ENCODE data around the gene ARL10. TPM values are rescaled to one million over a fixed set of nuclear protein-coding genes. Genes with fewer than 3 reads are reported as not detected.
"Not testable (repeated sequence)": the region's sequence is repeated elsewhere in the genome, so short reads cannot be mapped to it uniquely, and the experiment has no call there.

Gene ARL10
- total RNA-seq, 8 experiments from 2014 or later = 3.6 to 24.0 (median 15.4) TPM

DNA sequence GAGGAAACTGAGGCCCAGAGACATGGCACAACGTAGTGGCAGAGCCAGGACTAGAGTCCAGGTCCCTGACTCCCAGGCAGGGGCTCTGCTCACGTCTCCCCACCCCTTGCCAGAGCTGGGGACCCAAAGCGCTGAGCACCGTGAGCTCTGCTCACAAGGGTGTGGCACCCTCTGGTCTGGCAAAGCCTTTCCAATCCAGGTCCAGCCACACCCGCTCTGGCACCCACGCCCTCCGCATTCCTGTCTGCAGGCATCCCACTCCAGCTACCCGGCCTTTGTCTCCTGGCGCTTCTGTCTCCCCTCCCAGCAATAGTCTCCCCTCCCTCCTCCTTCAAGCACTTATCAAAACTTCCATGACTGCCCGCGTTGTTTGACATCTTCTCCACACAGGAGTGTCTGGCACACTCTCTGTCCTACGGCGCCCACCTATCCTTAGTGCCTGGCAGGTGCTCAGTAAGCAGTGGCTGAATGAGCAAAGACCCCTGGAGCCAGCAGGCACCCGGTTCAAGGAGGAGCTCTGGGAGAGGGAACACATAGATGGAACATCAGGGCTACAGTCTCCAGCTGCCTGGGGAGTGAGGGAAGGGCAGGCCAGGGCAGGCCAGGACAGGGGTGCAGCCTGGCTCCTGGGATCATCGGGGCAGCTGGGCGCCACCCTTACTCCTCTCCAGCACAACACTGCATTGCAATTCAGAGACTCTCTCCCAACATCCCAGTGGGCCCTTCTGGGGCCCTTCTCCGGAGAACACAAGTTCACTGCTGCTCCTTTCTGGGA, 35.3 kb downstream of the ARL10 start:
- in situ Hi-C loops (cut with MboI; ENCODE audit: low pct_unique_long_range_greater_than_20kb in 2 of 9, low sequenced_read_pairs in 9 of 9, unreplicated experiment in 9 of 9) = no loop called here
- H3K27ac ChIP-seq = no peak overlapping the region
- ATAC-seq (replicated peaks in 6 of 8) = peak in 3 of 8 experiments; percentile 50 to 78 (median 59)
- no peak overlapping the region for H3K4me3 ChIP-seq
- peaks cover 8 to 10% of the 10 kb centered on the region in 2 donors for H3K4me1 ChIP-seq (replicated peaks in 1 of 2)
- WGBS, 10 experiments = 17 to 90% (median 70%) methylated on average over 1 to 6 of the region's 17 CpGs; no CpG with 5 or more reads in 2 of the 10 experiments

DNA sequence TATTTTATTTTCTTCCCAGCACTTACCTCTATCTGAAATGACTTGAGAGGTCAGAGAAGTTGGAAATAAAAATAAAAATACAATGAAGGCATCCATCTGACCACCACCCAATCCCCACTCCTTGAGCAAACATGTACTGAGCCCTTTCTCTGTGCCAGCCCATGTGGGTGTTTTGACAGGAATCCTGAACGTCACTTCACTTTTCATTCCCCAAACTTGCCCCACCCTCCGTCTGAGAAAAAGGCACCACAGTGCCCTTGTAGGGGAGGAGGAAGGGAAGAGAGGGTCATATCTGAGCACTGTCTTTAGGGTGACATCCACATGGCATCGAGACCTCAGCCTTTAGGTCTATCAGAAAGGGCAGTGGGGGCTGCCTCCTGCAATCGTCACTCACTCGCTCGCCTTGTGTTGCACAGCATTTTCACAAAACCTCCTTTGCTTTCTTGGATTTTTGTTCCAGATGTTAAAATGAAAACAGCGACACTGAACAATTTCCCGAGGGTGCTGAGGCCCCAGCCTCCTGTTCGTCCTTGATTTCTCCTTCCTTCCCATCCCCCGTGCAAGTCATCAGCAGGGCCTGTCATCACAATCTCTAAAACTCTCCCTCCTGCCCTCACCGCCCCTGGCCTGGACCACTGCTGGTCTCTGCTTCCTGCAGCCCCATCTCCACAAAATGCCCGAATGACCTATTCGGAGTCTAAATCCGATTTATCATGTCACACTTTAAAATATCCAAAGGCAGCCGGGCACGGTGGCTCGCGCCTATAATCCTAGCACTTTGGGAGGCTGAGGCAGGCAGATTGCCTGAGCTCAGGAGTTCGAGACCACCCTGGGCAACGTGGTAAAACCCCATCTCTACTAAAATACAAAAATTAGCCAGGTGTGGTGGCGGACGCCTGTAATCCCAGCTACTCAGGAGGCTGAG, 36.3 kb downstream of the ARL10 start:
- in situ Hi-C loops (cut with MboI; ENCODE audit: low pct_unique_long_range_greater_than_20kb in 2 of 9, low sequenced_read_pairs in 9 of 9, unreplicated experiment in 9 of 9) = no loop called here
- Histone ChIP-seq H3K27ac (no peak overlapping the region), H3K4me1 (replicated peaks in 1 of 2) (peaks cover 4 to 5% of the 10 kb centered on the region in 2 donors), H3K4me3 (no peak overlapping the region)
- WGBS, 10 experiments = 76 to 92% (median 87%) methylated on average over 1 to 14 of the region's 22 CpGs; no CpG with 5 or more reads in 1 of the 10 experiments
- ATAC-seq (replicated peaks in 6 of 8) = no peak

DNA sequence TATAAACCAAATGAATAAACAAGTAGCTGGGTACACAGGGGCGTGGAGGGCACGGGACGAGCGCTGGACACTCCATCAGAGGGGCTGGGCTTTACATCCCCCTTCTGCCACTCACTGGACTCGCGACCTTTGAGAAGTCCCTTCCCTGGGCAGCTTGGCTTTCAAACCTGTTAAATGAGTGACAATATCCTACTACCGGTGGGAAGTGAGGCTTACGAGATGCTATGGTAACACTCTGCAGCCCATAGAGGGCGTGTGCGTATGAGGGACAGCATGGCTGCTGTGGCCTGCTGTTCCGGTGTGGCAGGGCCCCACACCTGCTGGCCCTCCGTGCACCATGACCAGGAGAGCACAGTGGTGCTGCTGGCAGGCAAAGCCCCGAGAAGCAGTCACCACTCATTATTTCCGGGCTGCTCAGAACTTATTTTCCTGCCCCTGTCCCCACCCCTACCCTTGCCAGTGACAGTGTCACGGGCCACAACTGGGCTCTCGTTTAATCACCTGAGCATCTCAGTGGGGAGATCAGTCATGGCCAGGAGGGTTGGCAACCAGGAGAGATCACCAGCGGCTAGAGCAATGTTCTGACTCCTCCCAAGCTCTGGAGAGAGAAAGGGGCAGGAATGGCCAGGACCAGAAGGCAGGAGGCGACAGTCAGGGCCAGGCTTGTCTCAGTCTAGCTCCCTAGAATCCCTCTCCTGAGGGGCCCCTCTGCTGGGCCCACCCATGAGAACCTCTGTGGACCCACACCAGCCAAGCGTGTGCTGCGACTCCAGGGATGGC, 40.6 kb downstream of the ARL10 start:
- no peak overlapping the region for H3K27ac ChIP-seq
- WGBS, 10 experiments = 74 to 100% (median 87%) methylated on average over 1 to 11 of the region's 20 CpGs; no CpG with 5 or more reads in 2 of the 10 experiments
- in situ Hi-C loops (cut with MboI; ENCODE audit: low pct_unique_long_range_greater_than_20kb in 2 of 9, low sequenced_read_pairs in 9 of 9, unreplicated experiment in 9 of 9) = no loop called here
- ATAC-seq (replicated peaks in 6 of 8) = no peak
- H3K4me3 ChIP-seq = no peak overlapping the region
- no peaks in the 10 kb centered on the region for H3K4me1 ChIP-seq (replicated peaks in 1 of 2)

GRCh38 chr5:176406436-176407052, 41.3 kb downstream of the ARL10 start:
- in situ Hi-C loops (cut with MboI; ENCODE audit: low pct_unique_long_range_greater_than_20kb in 2 of 9, low sequenced_read_pairs in 9 of 9, unreplicated experiment in 9 of 9) = no loop called here
- Histone ChIP-seq H3K4me3 (no peak overlapping the region), H3K4me1 (replicated peaks in 1 of 2) (no peaks in the 10 kb centered on the region), H3K27ac (no peak overlapping the region)
- 57 to 100% (median 79%) methylated on average over 1 to 7 of the region's 9 CpGs; no CpG with 5 or more reads in 3 of the 10 experiments for WGBS, 10 experiments
- no peak for ATAC-seq (replicated peaks in 6 of 8)

- ATAC-seq (replicated peaks in 6 of 8) = peak in 3 of 8 experiments; percentile 70 to 76 (median 73)
- Histone ChIP-seq H3K4me3 (no peak overlapping the region), H3K4me1 (replicated peaks in 1 of 2) (no peaks in the 10 kb centered on the region), H3K27ac (no peak overlapping the region)
- WGBS, 10 experiments = 20 to 86% (median 53%) methylated on average over 1 to 5 of the region's 6 CpGs; no CpG with 5 or more reads in 4 of the 10 experiments
- in situ Hi-C loops (cut with MboI; ENCODE audit: low pct_unique_long_range_greater_than_20kb in 2 of 9, low sequenced_read_pairs in 9 of 9, unreplicated experiment in 9 of 9) = no loop called here
Observed at GRCh38 chr5:176407456-176408251, 42.4 kb downstream of the ARL10 start.

- H3K4me3 ChIP-seq; ATAC-seq (replicated peaks in 6 of 8); in situ Hi-C loops (cut with MboI; ENCODE audit: low pct_unique_long_range_greater_than_20kb in 2 of 9, low sequenced_read_pairs in 9 of 9, unreplicated experiment in 9 of 9); H3K4me1 ChIP-seq (replicated peaks in 1 of 2); H3K27ac ChIP-seq: not testable (repeated sequence)
- 19 to 100% (median 92%) methylated on average over 1 to 7 of the region's 10 CpGs; no CpG with 5 or more reads in 3 of the 10 experiments for WGBS, 10 experiments
Observed at GRCh38 chr5:176408252-176408573, 42.9 kb downstream of the ARL10 start.

DNA sequence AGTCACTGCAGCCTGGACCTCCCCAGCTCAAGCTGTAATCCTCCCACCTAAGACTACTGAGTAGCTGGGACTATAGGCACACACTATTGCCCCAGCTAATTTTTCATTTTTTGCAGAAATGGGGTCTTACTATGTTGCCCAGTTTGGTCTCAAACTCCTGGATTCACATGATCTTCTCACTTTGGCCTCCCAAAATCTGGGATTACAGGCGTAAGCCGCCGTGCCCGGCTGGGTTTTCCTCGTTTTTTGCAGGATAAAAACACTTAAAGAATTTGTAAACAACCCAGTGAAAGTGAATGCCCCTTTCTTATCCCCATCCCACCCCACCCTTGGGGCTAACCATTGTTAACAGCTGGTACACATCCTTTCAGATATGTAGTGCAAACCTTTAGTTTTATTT, 43.3 kb downstream of the ARL10 start:
- no peak overlapping the region for H3K27ac ChIP-seq
- 60 to 97% (median 87%) methylated on average over 1 to 5 of the region's 5 CpGs; no CpG with 5 or more reads in 5 of the 10 experiments for WGBS, 10 experiments

GRCh38 chr5:176409765-176410164, 44.5 kb downstream of the ARL10 start:
- peaks cover 0 to under 1% of the 10 kb centered on the region in 2 donors for H3K4me1 ChIP-seq (replicated peaks in 1 of 2)
- ATAC-seq (replicated peaks in 6 of 8) = no peak
- in situ Hi-C loops (cut with MboI; ENCODE audit: low pct_unique_long_range_greater_than_20kb in 2 of 9, low sequenced_read_pairs in 9 of 9, unreplicated experiment in 9 of 9) = no loop called here
- no peak overlapping the region for H3K27ac ChIP-seq
- H3K4me3 ChIP-seq = no peak overlapping the region
- 60 to 100% (median 99%) methylated on average over 1 to 4 of the region's 4 CpGs; no CpG with 5 or more reads in 6 of the 10 experiments for WGBS, 10 experiments

More for the DNA sequence above, 43.3 kb downstream of the ARL10 start:
- Histone ChIP-seq H3K4me1 (replicated peaks in 1 of 2) (no peaks in the 10 kb centered on the region), H3K4me3 (no peak overlapping the region)
- in situ Hi-C loops (cut with MboI; ENCODE audit: low pct_unique_long_range_greater_than_20kb in 2 of 9, low sequenced_read_pairs in 9 of 9, unreplicated experiment in 9 of 9) = no loop called here
- ATAC-seq (replicated peaks in 6 of 8) = no peak

- Histone ChIP-seq H3K4me3 (no peak overlapping the region), H3K4me1 (replicated peaks in 1 of 2) (peaks cover 0 to 10% of the 10 kb centered on the region in 2 donors), H3K27ac (no peak overlapping the region)
- ATAC-seq (replicated peaks in 6 of 8) = no peak
- 50 to 100% (median 82%) methylated on average over 1 to 3 of the region's 5 CpGs; no CpG with 5 or more reads in 4 of the 10 experiments for WGBS, 10 experiments
- in situ Hi-C loops (cut with MboI; ENCODE audit: low pct_unique_long_range_greater_than_20kb in 2 of 9, low sequenced_read_pairs in 9 of 9, unreplicated experiment in 9 of 9) = no loop called here
Observed at GRCh38 chr5:176410486-176411180, 45.3 kb downstream of the ARL10 start.

DNA sequence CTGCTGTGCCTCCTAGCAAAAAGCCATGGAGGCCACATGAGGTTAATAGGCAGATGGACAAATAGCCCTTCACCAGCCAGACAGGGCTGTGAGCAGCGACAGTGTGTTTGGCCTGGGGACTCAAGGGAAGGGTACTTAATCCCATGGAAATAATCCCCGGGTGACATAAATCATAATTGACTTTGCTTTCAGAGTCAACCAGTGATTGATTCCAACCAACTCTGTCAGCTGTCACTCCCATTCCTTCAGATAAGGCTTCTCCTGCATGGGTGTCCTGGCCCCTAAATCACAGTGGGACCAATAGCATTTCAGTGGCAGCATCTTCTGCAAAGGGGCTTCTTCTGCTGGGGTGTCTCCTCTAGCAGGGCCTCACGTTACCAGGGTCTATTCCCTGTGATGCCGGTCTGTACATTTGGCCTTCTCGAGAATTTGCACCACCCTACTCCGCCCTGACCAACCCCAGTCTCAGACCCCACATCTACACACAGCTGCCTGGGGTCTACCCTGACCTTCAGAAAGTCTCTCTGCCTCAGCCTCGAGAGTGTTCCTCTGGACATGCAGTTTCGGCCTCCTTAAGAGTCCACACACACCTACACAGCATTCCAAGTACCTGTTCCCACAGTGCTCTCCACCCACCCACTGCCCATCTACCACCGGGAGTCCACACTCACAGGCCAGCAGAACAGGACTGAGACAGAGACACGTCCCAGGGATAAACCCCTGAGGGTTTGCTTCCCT, 47.4 kb downstream of the ARL10 start:
- Histone ChIP-seq H3K4me1 (replicated peaks in 1 of 2) (peaks cover 6 to 18% of the 10 kb centered on the region in 2 donors), H3K4me3 (no peak overlapping the region), H3K27ac (no peak overlapping the region)
- 20 to 100% (median 81%) methylated on average over 1 to 6 of the region's 10 CpGs; no CpG with 5 or more reads in 2 of the 10 experiments for WGBS, 10 experiments
- in situ Hi-C loops (cut with MboI; ENCODE audit: low pct_unique_long_range_greater_than_20kb in 2 of 9, low sequenced_read_pairs in 9 of 9, unreplicated experiment in 9 of 9) = no loop called here
- ATAC-seq (replicated peaks in 6 of 8) = no peak

DNA sequence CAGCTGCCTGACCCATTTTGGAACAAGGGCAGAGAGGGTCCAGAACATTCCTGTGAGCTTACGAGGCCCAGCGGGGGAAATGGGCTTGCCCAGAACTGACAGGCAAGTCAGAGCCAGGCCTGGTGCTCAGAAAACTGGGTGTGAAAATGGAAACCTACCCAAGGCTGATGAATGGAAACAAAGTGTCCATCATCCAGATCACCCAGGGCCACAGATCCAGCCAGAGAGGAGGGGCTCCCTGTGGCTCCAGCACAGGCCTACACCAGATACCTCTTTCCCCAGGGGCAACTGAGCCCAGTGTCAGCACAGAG, 47.9 kb downstream of the ARL10 start:
- Histone ChIP-seq H3K27ac (no peak overlapping the region), H3K4me1 (replicated peaks in 1 of 2) (peaks cover 6 to 18% of the 10 kb centered on the region in 2 donors), H3K4me3 (no peak overlapping the region)
- ATAC-seq (replicated peaks in 6 of 8) = peak in 1 of 8 experiments; percentile 3
- in situ Hi-C loops (cut with MboI; ENCODE audit: low pct_unique_long_range_greater_than_20kb in 2 of 9, low sequenced_read_pairs in 9 of 9, unreplicated experiment in 9 of 9) = no loop called here
- 100% methylated on average over 2 of the region's 2 CpGs; no CpG with 5 or more reads in 8 of the 10 experiments for WGBS, 10 experiments

Measured in motor neuron (in vitro differentiated cells).